Activated T-cell treated with anti-CD3 and anti-CD28 coated beads for 48 hours (primary cell): Measurements from ENCODE around the gene KIAA1614.

ENCODE experiments used
- DNase-seq: peaks from one replicate; pipeline ENCODE4 v3.0.0-alpha.2; 2020; ENCODE audit warnings: low read depth

KIAA1614 gene

GRCh38 chr1:180924939-180925338 is 12.2 kb downstream of the KIAA1614 start:
- DNase-seq: no peak

- no peak for DNase-seq
Observed at GRCh38 chr1:180925471-180926051, 12.9 kb downstream of the KIAA1614 start.

GRCh38 chr1:180926164-180926981 is 13.7 kb downstream of the KIAA1614 start:
- no peak for DNase-seq

GRCh38 chr1:180927348-180927747 is 14.7 kb downstream of the KIAA1614 start:
- no peak for DNase-seq

- no peak for DNase-seq
Observed at GRCh38 chr1:180927841-180928240, 15.1 kb downstream of the KIAA1614 start.

GRCh38 chr1:180928331-180929230 is 15.9 kb downstream of the KIAA1614 start:
- DNase-seq: no peak

GRCh38 chr1:180929389-180929788 is 16.7 kb downstream of the KIAA1614 start:
- no peak for DNase-seq

- no peak for DNase-seq
Observed at GRCh38 chr1:180930687-180931086, 18.0 kb downstream of the KIAA1614 start.

- no peak for DNase-seq
Observed at GRCh38 chr1:180931529-180931928, 18.8 kb downstream of the KIAA1614 start.

GRCh38 chr1:180932378-180932777 is 19.7 kb downstream of the KIAA1614 start:
- DNase-seq: no peak

GRCh38 chr1:180933141-180933540 is 20.4 kb downstream of the KIAA1614 start:
- no peak for DNase-seq

GRCh38 chr1:180934563-180934962 is 21.9 kb downstream of the KIAA1614 start:
- no peak for DNase-seq

GRCh38 chr1:180935326-180936109 is 22.8 kb downstream of the KIAA1614 start:
- no peak for DNase-seq

GRCh38 chr1:180936110-180937011 is 23.7 kb downstream of the KIAA1614 start:
- DNase-seq: no peak

GRCh38 chr1:180937012-180937372 is 24.3 kb downstream of the KIAA1614 start:
- DNase-seq: no peak

GRCh38 chr1:180937624-180938225 is 25.0 kb downstream of the KIAA1614 start:
- DNase-seq: no peak

- DNase-seq: no peak
Observed at GRCh38 chr1:180939073-180939710, 26.5 kb downstream of the KIAA1614 start.

- DNase-seq: no peak
Observed at GRCh38 chr1:180939711-180940103, 27.0 kb downstream of the KIAA1614 start.

GRCh38 chr1:180940445-180940844 is 27.7 kb downstream of the KIAA1614 start:
- DNase-seq: no peak
